Tongue (tissue), 2 donors: ENCODE data around the gene SOX10. TPM values are rescaled to one million over a fixed set of nuclear protein-coding genes. Genes with fewer than 3 reads are reported as not detected.
A peak's percentile ranks its signal among the peaks of the same experiment; 100 is the strongest.

Source experiments
- DNase-seq: peaks from one replicate; pipeline ENCODE4 v3.0.0-alpha.2; 2015
- total RNA-seq: library from RNA; depleted of rRNA; stranded (reverse); fragments of >200 nt; gene quantifications from one replicate; pipeline ENCODE4 v1.2.3, GENCODE V29; 2014

SOX10 gene
- 14.9 TPM for total RNA-seq

GRCh38 chr22:37983860-37984791 lies at the start of gene SOX10:
Gene SOX10, minus strand, starts transcription at chr22:37984555. Its CDS starts 771 bp downstream, at chr22:37983784.
- no peak for DNase-seq

GRCh38 chr22:38033522-38034277 lies 49.3 kb upstream of the SOX10 start:
- peak; percentile 61 for DNase-seq

GRCh38 chr22:38032681-38033521 lies 48.5 kb upstream of the SOX10 start:
- no peak for DNase-seq

DNA sequence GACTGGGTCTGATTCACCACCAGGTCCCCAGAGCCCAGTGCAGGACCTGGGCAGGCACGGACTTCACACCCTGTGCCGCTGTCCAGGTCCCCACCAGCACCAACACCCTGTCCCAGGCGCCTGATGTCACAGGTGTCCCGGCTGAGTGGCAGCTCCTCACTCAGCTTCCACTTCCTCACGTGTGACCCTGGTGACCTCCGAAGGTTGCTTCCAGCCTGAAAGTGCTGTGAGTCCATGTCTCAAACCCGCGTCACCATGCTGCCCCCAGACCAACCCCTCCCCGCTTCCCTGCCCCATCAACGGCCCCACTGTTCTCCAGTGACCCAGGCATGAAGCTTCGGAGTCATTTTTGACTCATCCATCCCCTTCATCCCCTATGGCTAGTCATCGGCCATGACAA lies 47.1 kb upstream of the SOX10 start:
- DNase-seq: no peak

- DNase-seq: no peak
These were observed 46.2 kb upstream of the SOX10 start for GRCh38 chr22:38030311-38031133.

DNA sequence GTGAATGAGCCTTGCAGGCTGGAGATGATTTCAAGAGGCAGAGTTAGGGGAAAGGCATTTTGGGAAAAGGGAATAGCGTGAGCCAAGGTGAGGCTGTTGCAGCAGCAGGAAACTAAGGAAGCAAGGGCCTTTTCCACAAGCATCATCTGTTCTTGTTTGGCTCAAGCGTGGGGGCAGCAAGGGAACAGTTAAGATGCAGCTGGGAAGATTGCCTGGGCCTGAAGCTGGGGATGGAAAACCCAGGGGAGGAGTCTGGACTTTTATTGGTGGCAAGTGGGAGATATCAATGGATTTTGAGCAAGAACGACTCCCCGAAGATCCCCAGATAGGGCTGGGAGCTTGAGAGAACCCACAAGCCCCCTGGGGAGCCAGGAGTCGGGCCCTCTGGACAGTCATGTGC lies 45.5 kb upstream of the SOX10 start:
- DNase-seq: no peak

DNA sequence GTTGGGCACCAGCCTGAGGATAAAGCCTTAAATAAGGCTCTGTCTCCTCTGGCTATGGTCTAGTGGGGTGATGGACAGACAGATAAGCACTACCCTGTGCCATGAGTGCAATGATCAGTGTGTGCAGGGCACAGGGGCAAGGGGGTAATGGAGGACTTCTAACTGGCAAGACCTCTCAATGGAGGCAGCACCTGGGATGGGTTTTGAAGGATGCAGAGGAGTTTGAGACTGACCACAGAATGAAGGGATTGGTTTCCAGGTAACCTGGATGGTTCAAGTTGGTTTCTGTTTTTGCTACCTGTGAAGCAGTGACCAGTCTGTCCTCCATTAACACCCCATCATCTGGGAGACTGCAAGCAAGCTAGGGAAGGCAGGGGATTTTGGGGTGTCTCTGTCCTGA lies 45.0 kb upstream of the SOX10 start:
- no peak for DNase-seq

DNA sequence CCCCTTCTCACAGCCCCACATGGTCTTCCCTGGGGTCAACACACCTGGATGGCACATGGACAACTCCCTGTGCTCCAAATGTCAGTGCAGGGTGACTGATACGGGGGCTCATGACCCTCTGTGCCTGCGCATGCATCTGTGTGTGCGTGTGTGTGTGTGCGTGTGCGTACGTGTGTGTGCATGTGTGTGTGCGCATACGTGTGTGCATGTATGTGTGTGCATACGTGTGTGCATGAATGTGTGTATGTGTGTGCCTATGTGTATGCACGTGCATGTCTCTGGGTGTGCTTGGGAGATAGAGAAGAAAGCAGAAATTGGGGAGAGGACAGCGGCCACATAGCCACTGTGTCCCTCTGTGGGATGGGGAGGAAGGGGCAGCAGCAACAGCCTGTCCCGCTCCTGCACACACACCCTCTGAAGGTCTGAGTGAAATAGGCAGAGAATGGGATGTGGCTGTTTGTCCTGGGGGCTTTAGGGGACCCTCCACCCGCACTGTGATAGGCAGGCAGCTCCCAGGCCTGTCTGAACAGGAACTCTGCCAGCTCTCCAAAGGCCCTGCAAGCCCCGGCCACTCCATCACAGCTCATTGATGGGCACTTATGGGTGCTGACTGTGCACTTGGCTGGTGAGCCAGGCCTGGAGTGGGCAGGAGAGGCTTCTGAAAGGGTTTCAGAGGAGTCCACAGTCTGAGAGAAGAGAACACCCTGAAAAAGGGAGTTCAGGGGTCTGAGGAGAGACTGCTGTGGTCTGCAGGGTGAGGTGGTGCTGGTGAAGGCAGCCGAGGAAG lies 44.2 kb upstream of the SOX10 start:
- no peak for DNase-seq

DNA sequence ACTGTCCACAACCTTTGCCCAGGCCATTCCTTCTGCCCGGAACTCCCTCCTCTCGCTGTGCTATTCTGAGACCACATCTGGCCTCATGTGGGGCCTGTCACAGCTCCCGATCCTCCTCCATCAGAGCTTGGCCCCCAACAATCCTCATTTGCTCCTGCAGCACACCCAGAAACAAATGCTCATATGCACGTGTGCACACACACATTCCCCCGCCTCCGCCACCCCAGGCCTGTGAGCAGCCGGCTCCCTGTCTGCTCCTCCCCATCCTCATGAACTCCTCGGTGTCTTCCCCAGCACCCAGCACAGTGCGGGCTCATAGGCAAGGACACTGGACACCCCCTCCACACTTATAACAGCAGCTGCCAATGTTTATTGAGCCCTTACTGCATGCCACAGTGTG lies 43.1 kb upstream of the SOX10 start:
- DNase-seq: peak; percentile 47

GRCh38 chr22:38026130-38027111 lies 42.1 kb upstream of the SOX10 start:
- DNase-seq: peak; percentile 84

GRCh38 chr22:38025514-38025913 lies 41.2 kb upstream of the SOX10 start:
- DNase-seq: no peak

GRCh38 chr22:38023045-38023444 lies 38.7 kb upstream of the SOX10 start:
- DNase-seq: no peak

- peak; percentile 62 for DNase-seq
These were observed 36.9 kb upstream of the SOX10 start for GRCh38 chr22:38021206-38021605.

- DNase-seq: no peak
These were observed 34.8 kb upstream of the SOX10 start for GRCh38 chr22:38018938-38019827.

- no peak for DNase-seq
These were observed 33.9 kb upstream of the SOX10 start for GRCh38 chr22:38017939-38018885.

- DNase-seq: peak; percentile 93
These were observed 33.0 kb upstream of the SOX10 start for GRCh38 chr22:38017272-38017920.
